Activated CD8-positive, alpha-beta memory T cell treated with anti-CD3 and anti-CD28 coated beads for 36 hours (primary cell): ENCODE data around the gene KRTAP10-7. TPM values are rescaled to one million over a fixed set of nuclear protein-coding genes. Genes with fewer than 3 reads are reported as not detected.
"Not testable (repeated sequence)": the region's sequence is repeated elsewhere in the genome, so short reads cannot be mapped to it uniquely, and the experiment has no call there.

Experiments used
- CTCF ChIA-PET: fragments of 350-600 bp; sonication (Branson Sonifier 250); formaldehyde crosslinking; loops from one replicate; lab custom pipeline; 2021; ENCODE audit warnings: antibody characterized with exemption; lab: Charles Lee
- POLR2A ChIA-PET: fragments of 350-600 bp; sonication (Branson Sonifier 250); formaldehyde crosslinking; loops from one replicate; lab custom pipeline; 2021; ENCODE audit warnings: antibody characterized with exemption; lab: Charles Lee
- total RNA-seq, 2 experiments: library from RNA; stranded (reverse); gene quantifications; one replicate each; pipeline ENCODE4 v1.2.3, GENCODE V29; 2021

KRTAP10-7 gene
- total RNA-seq, 2 experiments from 2014 or later, result not detected

- POLR2A ChIA-PET, result no interaction called here
- CTCF ChIA-PET, result no interaction called here
Observed at GRCh38 chr21:44569861-44570517, 30.4 kb upstream of the KRTAP10-7 start.

GRCh38 chr21:44571296-44571695, 29.1 kb upstream of the KRTAP10-7 start:
- ChIA-PET POLR2A (no interaction called here), CTCF (no interaction called here)

- CTCF ChIA-PET, result no interaction called here
- POLR2A ChIA-PET, result no interaction called here
Observed at GRCh38 chr21:44571844-44572782, 28.3 kb upstream of the KRTAP10-7 start.

GRCh38 chr21:44572959-44573583, 27.3 kb upstream of the KRTAP10-7 start:
- CTCF ChIA-PET, result no interaction called here
- POLR2A ChIA-PET, result no interaction called here

GRCh38 chr21:44573630-44574456, 26.6 kb upstream of the KRTAP10-7 start, which contains the start of gene KRTAP10-4:
Gene KRTAP10-4, plus strand, starts transcription at chr21:44573729. Its CDS starts 30 bp downstream, at chr21:44573759.
- CTCF ChIA-PET, result not testable (repeated sequence)

GRCh38 chr21:44574457-44575306, 25.7 kb upstream of the KRTAP10-7 start:
- POLR2A ChIA-PET, result no interaction called here
- CTCF ChIA-PET, result no interaction called here

More at GRCh38 chr21:44573630-44574456, 26.6 kb upstream of the KRTAP10-7 start, which contains the start of gene KRTAP10-4:
- POLR2A ChIA-PET, result not testable (repeated sequence)

- ChIA-PET CTCF (no interaction called here), POLR2A (no interaction called here)
Observed at GRCh38 chr21:44575307-44576024, 24.9 kb upstream of the KRTAP10-7 start.

- POLR2A ChIA-PET, result no interaction called here
- CTCF ChIA-PET, result no interaction called here
Observed at GRCh38 chr21:44576025-44576420, 24.4 kb upstream of the KRTAP10-7 start.

GRCh38 chr21:44578371-44579055, 21.9 kb upstream of the KRTAP10-7 start:
- POLR2A ChIA-PET, result no interaction called here
- CTCF ChIA-PET, result no interaction called here

GRCh38 chr21:44579056-44579832, 21.2 kb upstream of the KRTAP10-7 start:
- ChIA-PET POLR2A (no interaction called here), CTCF (no interaction called here)

- CTCF ChIA-PET, result no interaction called here
- POLR2A ChIA-PET, result no interaction called here
Observed at GRCh38 chr21:44579833-44580144, 20.6 kb upstream of the KRTAP10-7 start.

- CTCF ChIA-PET, POLR2A ChIA-PET: not testable (repeated sequence)
Observed at GRCh38 chr21:44580231-44580821, 20.1 kb upstream of the KRTAP10-7 start, which contains the start of gene KRTAP10-5. Gene KRTAP10-5, minus strand, starts transcription at chr21:44580604. Its CDS starts 26 bp downstream, at chr21:44580578.

GRCh38 chr21:44581158-44581557, 19.2 kb upstream of the KRTAP10-7 start:
- ChIA-PET POLR2A (no interaction called here), CTCF (no interaction called here)

GRCh38 chr21:44582055-44582454, 18.3 kb upstream of the KRTAP10-7 start:
- CTCF ChIA-PET, result no interaction called here
- POLR2A ChIA-PET, result no interaction called here

- ChIA-PET CTCF (no interaction called here), POLR2A (no interaction called here)
Observed at GRCh38 chr21:44583089-44583799, 17.2 kb upstream of the KRTAP10-7 start.

GRCh38 chr21:44583800-44584147, 16.6 kb upstream of the KRTAP10-7 start:
- POLR2A ChIA-PET, result no interaction called here
- CTCF ChIA-PET, result no interaction called here
